ENCODE measurements around the gene AGO1.
"Not testable (repeated sequence)": the region's sequence is repeated elsewhere in the genome, so short reads cannot be mapped to it uniquely, and the experiment has no call there.

The AGO1 gene

DNA sequence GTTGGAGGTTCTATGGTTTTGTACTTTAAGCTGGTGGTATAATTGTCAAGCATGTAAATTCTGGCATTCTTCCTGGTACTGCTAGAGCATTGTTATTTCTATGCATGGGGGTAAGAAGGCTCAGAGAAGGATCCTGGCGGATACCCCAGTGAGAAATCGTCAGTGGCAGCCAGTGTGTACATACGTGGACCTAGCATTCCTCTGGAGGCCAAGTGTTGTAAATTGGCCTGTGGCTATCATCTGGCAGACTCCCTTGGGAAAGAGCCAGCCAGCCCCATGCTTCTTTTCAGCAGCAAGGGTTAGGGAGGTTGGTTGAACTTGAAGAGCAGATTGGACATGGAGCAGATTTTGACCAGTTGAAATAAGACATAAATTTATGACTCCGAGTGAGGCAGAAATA is 42.7 kb downstream of the AGO1 start:
- DNase-seq = no peak

DNA sequence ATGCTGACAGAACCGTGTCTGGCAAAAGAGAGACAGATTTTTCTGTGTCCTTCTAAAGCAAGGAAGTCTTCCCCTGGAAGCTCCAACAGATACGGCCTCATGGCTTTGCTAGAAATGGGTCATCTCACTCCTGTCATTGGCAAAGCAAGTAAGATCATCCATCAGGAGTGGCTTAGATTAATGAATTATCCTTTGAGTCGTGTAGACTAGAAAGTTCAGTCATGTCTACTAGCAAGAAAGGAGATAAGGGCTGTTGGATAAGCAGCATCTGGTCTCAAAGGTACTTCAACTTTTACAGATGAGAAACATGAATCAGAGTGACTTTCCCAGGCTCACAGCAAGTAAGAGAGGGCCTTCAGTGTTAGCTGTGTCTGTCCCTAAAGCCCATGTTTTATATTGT is 44.5 kb downstream of the AGO1 start:
- no peak for DNase-seq

DNA sequence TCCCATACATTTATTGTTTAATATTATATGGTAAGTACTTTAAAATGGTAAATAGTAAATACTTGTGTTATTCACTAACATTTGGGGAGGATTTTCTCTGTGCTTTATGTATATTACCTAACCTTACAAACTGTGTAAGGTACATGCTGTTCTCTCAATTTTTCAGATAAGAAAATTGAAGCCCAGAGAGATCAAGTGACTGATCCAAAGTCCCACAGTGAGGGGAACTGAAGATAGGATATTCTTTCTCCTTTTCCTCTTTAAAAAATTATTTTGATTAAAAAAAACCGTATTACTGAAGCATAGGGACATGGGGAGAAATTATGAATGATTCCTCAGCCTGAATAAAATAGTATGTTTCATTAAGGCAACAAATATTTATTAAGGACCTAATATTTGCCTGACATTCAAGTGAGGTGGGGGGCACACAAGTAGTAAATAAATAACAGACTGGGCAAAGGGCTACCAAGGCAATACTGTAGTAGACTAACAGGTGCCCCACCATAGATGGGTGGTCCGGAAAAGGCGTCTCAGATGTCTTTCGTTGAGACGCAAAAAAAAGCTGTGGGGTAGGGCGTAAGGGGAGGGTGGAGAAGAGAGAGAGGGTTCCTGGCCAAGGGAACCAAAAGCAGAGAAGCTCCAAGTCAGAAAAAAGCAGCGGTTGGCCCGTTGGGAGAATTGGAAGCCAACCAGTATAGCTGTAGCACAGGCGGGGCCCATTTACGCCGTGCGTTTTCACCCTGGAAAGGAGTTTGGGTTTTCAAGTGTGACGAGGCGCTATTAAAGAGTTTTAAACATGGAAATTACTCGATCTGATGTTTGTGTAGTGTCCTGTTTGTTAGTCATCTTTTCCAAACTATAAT is 47.0 kb downstream of the AGO1 start:
- peak; percentile 79 for DNase-seq

DNA sequence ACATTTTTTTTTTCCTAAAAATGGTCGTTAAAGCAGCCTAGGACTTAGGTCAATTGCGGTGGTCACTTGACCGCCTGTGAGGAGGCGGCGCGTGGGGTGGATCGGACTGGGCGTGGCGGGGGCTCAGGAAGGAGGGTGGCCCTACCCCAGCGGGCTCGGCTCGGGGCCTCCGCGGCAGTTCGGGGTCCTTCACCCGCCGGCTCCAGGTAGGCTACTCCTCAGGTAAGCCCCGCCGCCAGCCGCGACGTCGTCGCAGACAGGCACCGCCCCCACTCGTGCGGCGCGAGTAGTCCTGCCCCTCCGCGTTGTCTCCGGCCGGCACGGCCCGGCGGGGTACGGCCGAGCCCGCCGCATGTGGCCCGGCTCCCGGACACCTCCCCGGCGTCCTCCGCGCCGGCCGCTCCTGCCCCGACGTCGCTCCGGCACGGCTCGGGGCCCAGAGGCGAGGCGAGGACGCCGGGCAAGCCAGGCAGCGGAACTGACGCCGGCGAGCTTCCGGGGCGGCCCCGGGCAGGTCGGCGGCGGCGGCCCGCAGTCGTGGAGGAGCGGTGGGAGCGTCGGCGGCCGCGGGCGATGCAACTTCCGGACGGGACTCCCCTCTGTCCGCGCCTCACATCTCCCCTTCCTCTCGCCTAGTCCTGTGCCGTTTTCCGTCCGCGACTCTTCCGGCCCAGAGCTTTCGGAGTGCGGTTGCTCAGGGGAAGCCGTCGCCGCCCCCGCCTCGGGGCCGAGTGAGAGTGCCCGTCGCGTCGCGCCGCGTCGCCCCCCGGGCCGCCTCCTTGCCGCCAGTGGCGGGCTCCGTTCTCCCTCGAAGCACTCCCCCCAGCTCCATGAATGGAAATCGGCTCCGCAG is 47.8 kb downstream of the AGO1 start, which contains the start of gene AGO3:
AGO3 (plus strand) TSS at position 513 of the 853 bp plus-strand sequence; CDS start at position 835, 322 bp downstream.
- peak; percentile 83 for DNase-seq

DNA sequence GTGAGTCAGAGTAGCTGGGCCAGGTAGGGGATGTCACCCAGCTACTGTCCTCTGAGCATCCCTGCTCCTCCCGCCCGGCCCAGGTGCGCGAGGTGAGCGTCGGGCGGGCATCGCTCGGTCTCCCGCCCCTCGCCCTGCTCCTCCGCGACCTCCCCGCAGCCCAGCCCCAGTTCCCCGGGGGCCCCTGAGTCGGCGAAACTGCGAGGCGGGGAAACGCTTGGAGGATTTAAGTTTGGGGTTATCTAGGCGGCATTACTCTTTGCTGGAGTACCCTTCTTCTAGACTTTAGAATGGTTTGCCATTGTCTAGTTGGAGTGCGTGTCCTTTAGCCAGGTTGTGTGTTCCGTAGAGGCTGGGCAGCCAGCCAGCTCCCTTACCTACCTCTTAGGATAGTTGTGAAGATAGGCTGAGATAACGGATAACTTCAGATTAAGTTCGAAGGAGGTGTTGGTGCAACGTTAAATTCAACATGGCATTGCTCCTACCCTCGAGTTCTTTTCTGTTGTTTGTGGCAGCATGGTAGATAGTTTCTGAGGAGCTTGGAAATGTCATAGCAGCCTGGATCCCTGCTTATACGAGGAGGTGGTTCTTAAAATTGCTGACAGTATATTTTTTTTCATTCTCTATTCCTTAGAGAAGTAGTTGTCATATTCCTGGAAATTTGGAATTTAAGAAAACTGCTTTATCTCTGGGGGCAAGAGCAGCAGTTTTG is 48.6 kb downstream of the AGO1 start:
- DNase-seq = no peak

DNA sequence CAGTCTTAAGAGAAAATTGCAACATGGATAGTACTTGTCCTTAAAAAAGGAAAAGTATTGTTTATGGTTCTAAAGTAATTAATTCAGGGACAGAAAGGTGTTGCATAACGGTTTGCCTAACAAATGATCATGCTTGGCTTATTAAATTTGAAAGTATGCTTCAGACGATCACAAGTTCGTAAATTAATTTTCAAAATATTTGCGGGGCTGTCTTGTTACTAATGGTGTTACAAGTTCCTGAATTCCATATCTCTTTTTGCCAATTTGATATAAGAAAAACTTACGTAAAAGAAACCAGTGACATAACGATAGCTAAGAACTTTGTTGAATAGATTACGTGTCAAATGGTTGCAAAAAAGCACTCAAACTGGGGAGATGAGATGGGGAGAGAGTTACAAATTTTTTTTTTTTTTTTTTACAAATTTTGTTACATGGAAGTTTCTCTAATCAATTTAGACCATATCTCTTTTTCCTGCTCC is 49.2 kb downstream of the AGO1 start:
- DNase-seq = no peak

DNA sequence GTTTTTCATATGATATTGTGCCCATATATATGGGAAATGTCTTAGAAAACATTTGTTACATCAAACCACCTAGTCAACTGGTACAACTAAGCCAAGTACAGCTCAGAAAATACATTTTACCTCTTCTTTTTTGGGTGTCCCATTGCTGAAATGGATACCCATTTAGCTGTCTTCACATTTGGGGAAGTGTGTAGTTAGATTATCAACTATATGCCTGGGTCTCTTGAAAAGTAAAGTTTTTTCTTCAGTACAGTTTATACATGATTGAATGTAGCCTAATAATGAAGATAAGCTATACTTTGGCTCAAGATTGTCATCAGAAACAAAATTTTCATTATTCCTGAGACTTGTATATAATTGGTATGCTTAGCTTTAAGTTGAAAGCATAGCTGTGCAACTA is 49.9 kb downstream of the AGO1 start:
- DNase-seq = no peak

DNA sequence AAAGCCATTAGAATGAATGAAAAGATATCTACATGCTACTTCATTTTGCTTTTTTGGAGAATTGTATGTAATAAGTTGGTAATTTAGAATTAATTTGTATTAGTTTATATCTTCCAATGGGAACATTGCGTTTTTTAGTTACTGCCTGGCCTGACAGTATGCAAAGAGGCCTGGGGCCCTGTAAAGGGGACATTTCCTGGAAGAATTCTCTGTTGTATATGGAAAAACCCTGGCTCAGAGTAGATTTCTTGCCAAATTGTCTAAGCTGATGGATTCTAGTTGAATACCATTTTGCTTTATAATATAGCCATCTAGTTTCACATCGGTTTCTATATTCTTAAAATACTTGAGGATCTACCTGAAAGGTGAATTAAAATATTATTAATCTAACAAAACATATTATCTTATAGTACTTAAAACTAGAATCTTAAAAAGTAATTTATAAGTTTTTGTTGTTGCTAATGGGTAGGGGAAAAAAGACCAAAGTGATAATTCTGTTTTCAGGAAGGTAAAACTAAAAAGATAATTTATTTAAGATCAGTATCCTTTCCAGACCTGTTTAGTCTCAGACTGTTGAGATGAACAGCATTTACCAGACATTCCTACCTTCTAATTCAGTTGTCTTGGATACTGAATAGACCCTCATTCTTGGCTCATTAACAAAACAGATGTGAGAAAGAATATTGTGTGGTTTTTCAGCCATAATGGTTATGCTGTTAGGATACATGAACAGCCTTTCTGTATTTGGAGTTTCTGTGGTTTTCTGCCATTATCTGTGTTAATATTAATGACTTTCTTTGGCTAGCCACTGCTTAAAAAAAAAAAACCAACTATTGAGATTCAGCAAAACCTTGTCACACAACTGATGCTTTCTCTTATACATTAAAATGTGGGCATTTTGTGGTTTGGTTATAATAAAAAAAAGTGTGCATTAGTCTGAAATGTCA is 52.7 kb downstream of the AGO1 start:
- no peak for DNase-seq

DNA sequence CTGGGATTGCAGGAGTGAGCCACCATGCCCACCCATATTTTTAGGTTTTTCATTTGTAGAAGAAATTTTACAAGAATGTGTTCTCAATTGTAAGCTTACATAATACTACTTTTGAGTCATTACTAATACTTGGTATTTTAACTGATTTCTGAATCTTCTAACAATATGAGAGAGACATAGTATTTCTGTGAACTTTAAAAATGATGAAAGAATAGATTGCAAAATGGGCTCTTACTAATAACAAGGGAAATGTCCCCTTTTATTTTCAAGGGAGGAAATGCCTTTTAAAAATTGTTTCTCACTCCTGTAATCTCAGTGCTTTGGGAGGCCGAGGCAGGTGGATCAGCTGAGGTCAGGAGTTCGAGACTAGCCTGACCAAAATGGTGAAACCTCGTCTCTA is 53.8 kb downstream of the AGO1 start:
- DNase-seq = no peak

DNA sequence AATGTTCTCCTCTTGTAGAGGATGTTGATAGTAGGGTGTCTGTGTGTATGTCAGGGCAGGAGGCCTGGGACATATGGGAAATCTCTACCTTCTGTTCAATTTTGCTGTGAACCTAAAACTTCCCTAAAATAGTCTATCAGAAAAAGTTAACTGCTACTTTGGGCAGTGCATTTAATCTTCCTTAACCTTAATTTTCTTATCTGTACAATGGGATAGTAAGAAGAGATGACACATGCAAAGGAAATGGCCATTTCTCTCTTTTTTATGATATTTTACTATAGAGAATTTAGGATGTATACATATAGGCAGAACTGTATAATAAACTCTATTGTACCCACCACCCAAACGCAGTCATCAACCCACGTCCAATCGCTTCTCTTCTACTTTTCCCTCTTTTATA is 56.5 kb downstream of the AGO1 start:
- no peak for DNase-seq

DNA sequence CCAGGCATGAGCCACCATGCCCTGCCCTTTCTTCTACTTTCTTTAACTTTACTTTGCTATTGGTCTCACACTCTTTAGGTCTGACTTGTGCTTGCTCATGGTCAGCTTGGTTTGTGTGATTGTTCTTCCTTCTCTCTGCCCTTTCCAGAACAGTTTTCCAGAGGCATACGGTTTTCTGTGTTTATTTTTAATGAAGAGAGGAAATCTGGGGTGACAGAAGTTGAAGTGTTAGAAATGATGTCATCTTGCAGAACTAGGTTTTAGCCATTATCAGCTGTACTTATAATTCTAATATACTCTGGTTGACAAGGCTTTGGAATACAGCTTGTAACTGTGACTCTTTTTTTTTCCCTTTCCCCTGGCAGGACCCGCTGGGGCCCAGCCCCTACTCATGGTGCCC is 62.3 kb downstream of the AGO1 start:
- no peak for DNase-seq

DNA sequence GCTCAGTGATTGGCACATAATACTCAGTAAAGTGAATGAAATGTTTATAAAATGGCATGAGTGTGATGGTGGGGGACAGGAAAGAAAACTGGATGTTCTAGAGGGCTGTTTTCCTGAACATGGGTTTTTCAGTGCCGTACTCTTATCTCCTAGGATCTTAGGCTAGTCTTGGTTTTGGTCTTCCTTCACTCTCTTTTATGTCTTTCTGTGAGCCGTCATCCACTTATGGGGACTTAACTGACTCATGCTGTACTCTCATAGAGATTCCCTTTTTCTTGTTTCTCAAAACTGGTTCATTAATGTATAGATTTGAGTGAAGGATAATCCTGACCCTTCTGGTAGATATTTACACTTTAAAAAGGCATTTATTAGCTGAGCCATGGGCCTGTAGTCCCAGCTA is 64.5 kb downstream of the AGO1 start:
- no peak for DNase-seq

DNA sequence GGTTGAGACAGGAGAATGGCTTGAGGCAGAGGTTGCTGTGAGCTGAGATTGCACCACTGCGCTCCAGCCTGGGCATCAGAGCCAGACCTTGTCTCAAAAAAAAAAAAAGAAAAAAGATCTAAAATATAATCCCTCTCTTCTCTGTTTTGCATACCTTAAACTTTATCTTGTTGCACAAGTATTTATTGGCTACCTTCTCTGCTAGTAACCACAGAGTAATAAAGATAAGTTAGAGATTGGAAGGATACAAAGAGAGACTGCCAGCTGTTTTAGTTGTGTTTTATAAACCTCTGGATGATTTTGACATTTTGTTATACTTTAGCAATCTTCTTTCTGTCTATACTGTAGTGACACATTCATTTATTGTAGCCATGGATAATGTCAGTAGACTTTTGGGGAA is 75.5 kb downstream of the AGO1 start:
- DNase-seq = no peak

DNA sequence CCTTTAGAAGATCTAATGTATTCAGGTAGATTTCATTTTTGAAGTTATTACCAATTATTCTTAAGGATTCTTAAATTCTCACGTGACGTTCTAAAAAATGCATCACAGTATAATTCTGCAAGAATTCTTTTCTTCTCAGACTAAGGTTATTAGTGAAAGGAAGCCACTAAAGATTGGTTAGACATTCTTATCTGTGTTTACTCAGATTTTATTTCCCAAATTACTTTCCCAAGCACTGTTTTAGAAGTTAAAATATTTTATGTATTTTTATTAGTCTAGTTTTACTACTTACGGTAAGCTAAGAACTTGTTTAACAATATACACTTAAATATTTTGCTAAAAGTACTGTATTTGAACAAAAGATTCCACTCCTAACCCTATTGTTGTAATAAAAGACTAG is 76.3 kb downstream of the AGO1 start:
- DNase-seq = no peak

DNA sequence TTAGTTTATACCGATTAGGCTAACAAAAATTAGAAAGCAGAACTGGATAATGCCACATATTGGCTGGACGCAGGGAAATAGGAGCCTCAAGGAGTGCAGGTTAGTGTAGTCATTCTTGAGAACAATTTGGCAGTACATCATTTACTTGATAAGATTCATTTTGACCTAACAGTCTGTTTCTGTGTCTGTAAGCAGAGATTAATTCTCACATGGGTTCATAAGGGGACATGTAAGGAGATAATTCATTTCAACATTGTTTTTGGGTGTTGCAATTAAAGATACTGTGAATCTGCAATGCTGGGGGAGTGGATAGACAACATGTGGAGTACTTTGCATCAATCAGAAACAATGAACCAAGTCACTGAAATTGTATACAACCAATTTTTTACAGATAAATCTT is 79.9 kb downstream of the AGO1 start:
- DNase-seq = no peak

DNA sequence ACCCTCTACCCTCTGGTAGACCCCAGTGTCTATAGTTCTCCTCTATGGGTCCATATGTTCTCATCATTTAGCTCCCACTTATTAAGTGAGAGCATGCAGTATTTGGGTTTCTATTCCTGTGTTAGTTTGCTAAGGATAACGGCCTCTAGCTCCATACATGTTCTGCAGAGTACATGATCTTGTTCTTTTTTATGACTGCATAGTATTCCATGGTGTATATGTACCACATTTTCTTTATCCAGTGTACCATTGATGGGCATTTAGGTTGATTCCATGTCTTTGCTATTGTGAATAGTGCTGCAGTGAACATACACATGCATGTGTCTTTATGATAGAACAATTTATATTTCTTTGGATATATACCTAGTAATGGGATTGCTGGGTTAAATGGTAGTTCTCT is 81.3 kb downstream of the AGO1 start:
- DNase-seq = not testable (repeated sequence)

DNA sequence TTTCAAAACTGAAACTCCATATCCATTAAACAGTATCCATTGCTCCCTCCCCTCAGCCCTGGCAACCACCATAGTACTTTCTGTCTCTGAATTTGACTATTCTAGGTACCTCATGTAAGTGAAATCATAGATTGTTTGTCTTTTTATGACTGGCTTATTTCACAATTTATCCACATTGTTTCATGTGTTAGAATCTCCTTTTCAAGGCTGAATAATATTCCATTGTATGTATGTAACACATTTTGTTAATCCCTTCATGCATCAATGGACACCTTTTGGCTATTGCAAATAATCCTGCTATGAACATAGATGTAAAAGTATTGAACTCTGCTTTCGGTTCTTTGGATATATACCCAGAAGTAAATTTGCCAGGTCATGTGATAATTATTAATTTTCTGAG is 85.4 kb downstream of the AGO1 start:
- DNase-seq = no peak

DNA sequence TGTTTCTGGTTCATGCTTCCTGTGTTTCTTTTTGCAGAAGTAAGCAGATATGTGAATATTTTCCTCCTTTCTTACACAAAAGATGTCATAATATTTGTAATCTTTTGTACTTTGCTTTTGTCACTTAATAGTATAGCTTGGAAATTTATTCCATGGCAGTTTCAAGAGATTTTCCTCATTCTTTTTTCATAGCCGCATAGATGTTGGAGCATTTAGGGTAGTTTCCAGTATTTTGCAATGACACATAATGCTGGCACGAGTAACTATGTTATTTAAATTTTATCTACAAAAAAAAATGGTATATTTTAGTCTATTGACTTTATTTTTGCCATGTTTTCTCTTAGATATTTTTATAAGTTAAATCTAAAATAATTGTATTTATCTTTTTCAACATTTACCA is 88.6 kb downstream of the AGO1 start:
- DNase-seq = no peak

DNA sequence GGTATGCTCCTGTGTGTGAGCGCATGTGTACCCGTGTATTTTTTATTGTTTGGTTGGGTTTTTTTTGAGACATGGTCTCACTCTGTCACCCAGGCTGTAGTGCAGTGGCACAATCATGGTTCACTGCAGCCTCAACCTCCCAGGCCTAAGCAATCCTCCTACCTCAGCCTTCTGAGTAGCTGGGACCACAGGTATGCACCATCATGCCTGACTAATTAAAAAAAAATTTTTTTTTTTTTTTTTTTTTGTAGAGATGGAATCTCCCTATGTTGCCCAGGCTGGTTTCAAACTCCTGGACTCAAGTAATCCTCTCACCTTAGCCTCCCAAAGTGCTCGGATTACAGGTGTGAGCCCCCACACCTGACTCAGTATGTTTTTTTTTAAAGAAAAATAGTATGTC is 89.6 kb downstream of the AGO1 start:
- not testable (repeated sequence) for DNase-seq

DNA sequence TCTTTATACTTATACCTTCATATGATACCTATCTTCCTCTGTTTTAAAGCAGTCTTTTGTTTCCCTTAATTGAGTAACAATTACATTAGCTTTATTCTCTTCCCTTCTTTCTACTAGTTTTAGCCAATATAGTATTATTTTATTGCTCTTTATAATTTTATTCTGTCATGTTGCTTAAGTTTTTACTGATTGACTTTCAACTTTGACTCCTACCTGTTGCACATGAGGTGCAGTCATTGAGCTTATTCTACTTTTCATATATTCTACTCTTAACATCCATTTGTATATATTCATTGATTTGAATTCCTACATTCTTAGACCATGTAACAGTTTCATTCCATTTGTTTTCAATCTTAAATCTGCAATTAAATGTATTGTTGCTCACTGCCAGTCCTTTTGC is 97.1 kb downstream of the AGO1 start:
- no peak for DNase-seq
